MM.1S (cell line): ENCODE data around the gene POC1A.

Source experiments
- CTCF ChIP-seq: fragments of 300-600 bp; sonication (generic); IDR thresholded peaks from 2 replicates; pipeline ENCODE4 v1.5.1; 2016; ENCODE audit warnings: antibody characterized with exemption, low read length, mixed read lengths
- EZH2 ChIP-seq: fragments of 300-600 bp; sonication (generic); optimal IDR thresholded peaks from 2 replicates; pipeline ENCODE3; 2017; ENCODE audit warnings: low read depth, mild to moderate bottlenecking, antibody characterized with exemption, low read length, mixed read lengths
- EZH2phosphoT487 ChIP-seq: fragments of 300-600 bp; sonication (generic); IDR thresholded peaks from 2 replicates; pipeline ENCODE4 v1.6.1; 2018; ENCODE audit warnings: antibody characterized with exemption, low read length

GRCh38 chr3:52025453-52025852 lies 128.8 kb downstream of the POC1A start:
- no peak for TF ChIP-seq CTCF
- TF ChIP-seq EZH2, result no peak
- no peak for TF ChIP-seq EZH2phosphoT487
